Heart right ventricle (tissue), 16 donors: Measurements from ENCODE around the gene INAVA. TPM values are rescaled to one million over a fixed set of nuclear protein-coding genes. Genes with fewer than 3 reads are reported as not detected.

ENCODE experiments used
- ATAC-seq, 8 donors: fragments of 200-7000 bp; cut with Tn5 transposase; one replicate each; pipeline ENCODE4 v1.9.1; 2020; ENCODE audit warnings: mild to moderate bottlenecking in 8 of 8, moderate library complexity in 8 of 8, moderate number of reproducible peaks in 1 of 8
- DNase-seq, 2 donors: peaks; one replicate each; pipeline ENCODE4 v3.0.0-alpha.2; 2020
- H3K27ac ChIP-seq, 10 donors: fragments of 200-600 bp; sonication (generic) in 2 of 10; one replicate each; pipeline versions ENCODE4 v1.5.0 to v1.8.0; 2020 to 2022; ENCODE audit warnings: mild to moderate bottlenecking in 3 of 10
- H3K27me3 ChIP-seq, 7 donors: fragments of 200-600 bp; one replicate each; pipeline ENCODE4 v1.8.0; 2021 to 2022; ENCODE audit warnings: mild to moderate bottlenecking in 2 of 7
- H3K36me3 ChIP-seq, 9 donors: fragments of 200-600 bp; sonication (generic) in 1 of 9; one replicate each; pipeline versions ENCODE4 v1.5.0 to v1.8.0; 2020 to 2022; ENCODE audit warnings: mild to moderate bottlenecking in 2 of 9
- H3K4me1 ChIP-seq, 9 donors: fragments of 200-600 bp; sonication (generic) in 1 of 9; one replicate each; pipeline versions ENCODE4 v1.5.0 to v1.8.0; 2020 to 2022; ENCODE audit warnings: mild to moderate bottlenecking in 4 of 9
- H3K4me3 ChIP-seq, 10 donors: fragments of 200-600 bp; sonication (generic) in 2 of 10; one replicate each; pipeline versions ENCODE4 v1.5.0 to v1.8.0; 2020 to 2022; ENCODE audit warnings: mild to moderate bottlenecking in 7 of 10, moderate library complexity in 2 of 10
- H3K9me3 ChIP-seq, 11 donors: fragments of 200-600 bp in 10 of 11; sonication (generic) in 2 of 11; one replicate each; pipeline versions ENCODE4 v1.5.0 to v1.8.0; 2013 to 2022; ENCODE audit warnings: mild to moderate bottlenecking in 2 of 11, control low read depth in 1 of 11, moderate library complexity in 1 of 11
- CTCF ChIP-seq, 9 donors: fragments of 200-600 bp; sonication (generic) in 2 of 9; IDR thresholded peaks; one replicate each; pipeline versions ENCODE4 v1.5.0 to v1.8.0; 2021 to 2022; ENCODE audit warnings: antibody characterized with exemption in 9 of 9, mild to moderate bottlenecking in 5 of 9, moderate library complexity in 1 of 9
- WGBS, 2 donors: extraction: QIAGEN DNeasy Blood & Tissue Kit; methylation state at CpG; one replicate each; pipeline ENCODE4 v1.1.7; 2013; ENCODE audit warnings: inconsistent platforms in 1 of 2; 5-methylcytosine and 5-hydroxymethylcytosine counted together
- intact Hi-C, 10 donors: fragments of 100-400 bp; cut with DNase I; formaldehyde crosslinking; loops; one replicate each; pipeline versions ENCODE4 v1.11.1 to v1.14.2; 2022
- polyA plus RNA-seq, 2 donors: library from polyadenylated mRNA; stranded (reverse); fragments of 200-250 nt; gene quantifications; one replicate each; pipeline ENCODE4 v1.2.3, GENCODE V29; 2013
- total RNA-seq, 10 donors: library from RNA; stranded (reverse); fragmentation: NEBNext Ultra II Directional in 3 of 10; extraction: Animal tissue kit (Norgen Biotek cat#: 25700) in 3 of 10; gene quantifications; one replicate each; pipeline versions ENCODE4 v1.2.1 to v1.2.4, GENCODE V29; 2021 to 2023
- donor health status: Arrhythmogenic right ventricular cardiomyopathy.
- donor health status: ischemic (EF 13 %, LVEDD 7.1; RV severe dilation, severe dysfunction).
- donor health status: healthy with polysubstance abuse.
- donor health status: DM: no; HTN: yes; CAD: no.
- donor health status: DM: no; HTN: no; CAD: no.
- donor health status: ischemic (EF 25% LVEDD 6.9; RV normal size, moderate dysfunction).
- donor health status: ischemic (EF 25% LVEDD 5.7; RV mildly dilated, moderate dysfunction).
- donor health status: healthy.
- donor health status: DM: yes; HTN: yes; CAD: no.
- donor health status: Ischemic cardiomyopathy.
- donor health status: ischemic (EF 35%, LVEDD 5.7; RV mildly dilated, moderate dysfunction).
- donor health status: nonischemic (EF 11% LVEDD 7.7; RV severe dilation, severe dysfunction).
- donor health status: DM: yes; HTN: yes; CAD: no.
- donor health status: PGD.
- donor health status: ischemic (EF 29% LVEDD 5.4; RV normal size, mild dysfunction).
- donor health status: nonischemic (EF 23%, LVEDD 6.1; RV moderate dilation, normal function).

The INAVA gene
- total and polyA plus RNA-seq, 12 donors, result 0.01 to 0.29 (median 0.11) TPM; not detected in 7

- no peaks in the 10 kb centered on the region for H3K27me3 ChIP-seq
- WGBS, 2 donors, result 76 to 82% methylated on average over 2 of the region's 2 CpGs
- H3K36me3 ChIP-seq, result no peaks in the 10 kb centered on the region
- H3K9me3 ChIP-seq, result peaks cover 0 to 14% (median 0%) of the 10 kb centered on the region in 11 donors
- no peak overlapping the region for H3K4me3 ChIP-seq
- no peaks in the 10 kb centered on the region for H3K4me1 ChIP-seq
- H3K27ac ChIP-seq, result no peak overlapping the region
- no peak for TF ChIP-seq CTCF (IDR thresholded peaks at IDR 0.05)
- intact Hi-C loops, result no loop called here
- ATAC-seq (no peak), DNase-seq (no peak)
Measured at GRCh38 chr1:200951016-200951415, 56.3 kb downstream of the INAVA start.

- peaks cover 0 to 10% (median 0%) of the 10 kb centered on the region in 7 donors for H3K27me3 ChIP-seq
- no peak for TF ChIP-seq CTCF (IDR thresholded peaks at IDR 0.05)
- H3K36me3 ChIP-seq, result no peaks in the 10 kb centered on the region
- DNase-seq (no peak), ATAC-seq (no peak)
- H3K4me1 ChIP-seq, result no peaks in the 10 kb centered on the region
- intact Hi-C loops, result no loop called here
- H3K4me3 ChIP-seq, result no peak overlapping the region
- no peak overlapping the region for H3K27ac ChIP-seq
- WGBS, 2 donors, result 70% methylated on average over 3 of the region's 3 CpGs
- no peaks in the 10 kb centered on the region for H3K9me3 ChIP-seq
Measured at GRCh38 chr1:200954434-200954833, 59.7 kb downstream of the INAVA start.

- no peak for DNase-seq
Measured at GRCh38 chr1:200958597-200958996, 63.9 kb downstream of the INAVA start.

GRCh38 chr1:200959411-200959921, 64.8 kb downstream of the INAVA start:
- no peak for DNase-seq
- ATAC-seq, result no peak

More at GRCh38 chr1:200958597-200958996, 63.9 kb downstream of the INAVA start:
- no peaks in the 10 kb centered on the region for H3K36me3 ChIP-seq
- intact Hi-C loops, result no loop called here
- ATAC-seq, result no peak
- peaks cover 0 to 24% (median 0%) of the 10 kb centered on the region in 7 donors for H3K27me3 ChIP-seq
- H3K9me3 ChIP-seq, result no peaks in the 10 kb centered on the region
- H3K4me3 ChIP-seq, result no peak overlapping the region
- H3K27ac ChIP-seq, result no peak overlapping the region
- WGBS, 2 donors, result 92 to 97% methylated on average over 11 of the region's 11 CpGs
- no peak for TF ChIP-seq CTCF (IDR thresholded peaks at IDR 0.05)
- no peaks in the 10 kb centered on the region for H3K4me1 ChIP-seq

More at GRCh38 chr1:200959411-200959921, 64.8 kb downstream of the INAVA start:
- no peak for TF ChIP-seq CTCF (IDR thresholded peaks at IDR 0.05)
- Histone ChIP-seq H3K4me3 (no peak overlapping the region), H3K9me3 (no peaks in the 10 kb centered on the region), H3K27ac (no peak overlapping the region), H3K27me3 (peaks cover 0 to 25% (median 0%) of the 10 kb centered on the region in 7 donors), H3K36me3 (no peaks in the 10 kb centered on the region), H3K4me1 (no peaks in the 10 kb centered on the region)
- intact Hi-C loops, result no loop called here
- 58 to 64% methylated on average over 15 of the region's 15 CpGs for WGBS, 2 donors
